HG03159 (cell line): ENCODE data around the gene OR9A2.

ENCODE experiments used
- ATAC-seq: cut with Tn5 transposase; IDR thresholded peaks from one replicate; pipeline ENCODE4 v1.9.1; 2021; ENCODE audit warnings: mild to moderate bottlenecking, moderate library complexity; ENCODE audit not compliant: unreplicated experiment

OR9A2 gene

DNA sequence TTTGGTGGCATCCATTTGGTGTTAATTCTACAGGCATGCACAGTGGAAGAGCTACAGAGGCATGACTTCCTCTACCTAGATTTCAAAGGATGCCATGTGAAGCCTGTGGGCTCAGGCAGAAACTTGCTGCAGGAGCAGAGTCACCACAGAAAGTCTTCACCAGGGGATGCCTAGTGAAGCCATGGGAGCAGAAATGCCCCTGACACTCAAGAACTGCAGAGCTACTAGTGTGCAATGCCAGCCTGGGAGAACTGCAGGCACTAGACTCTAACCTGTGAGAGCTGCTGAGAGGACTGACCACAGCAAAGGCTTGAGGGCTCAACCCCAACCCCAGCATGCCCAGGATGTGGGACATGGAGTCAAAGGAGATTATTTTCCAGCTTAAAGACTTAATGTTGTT is 3.9 kb downstream of the OR9A2 start:
- no peak for ATAC-seq

DNA sequence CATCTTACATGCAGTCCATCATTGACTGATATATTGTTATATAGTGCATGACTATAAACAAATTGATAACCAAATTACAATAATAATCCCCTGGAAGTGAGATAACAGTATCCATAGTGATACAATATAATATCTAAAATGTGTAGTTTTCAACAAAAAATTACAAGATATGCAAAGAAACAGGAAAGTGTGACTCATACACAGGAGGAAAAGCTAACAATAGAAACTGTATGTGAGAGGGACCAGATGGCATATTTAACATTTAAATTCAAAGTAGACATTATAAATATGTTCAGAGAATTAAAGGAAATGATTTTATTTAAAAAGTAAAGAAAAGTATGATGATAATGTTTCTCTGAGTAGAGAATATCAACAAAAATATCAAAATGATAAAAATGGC is 8.0 kb downstream of the OR9A2 start:
- ATAC-seq: no peak

DNA sequence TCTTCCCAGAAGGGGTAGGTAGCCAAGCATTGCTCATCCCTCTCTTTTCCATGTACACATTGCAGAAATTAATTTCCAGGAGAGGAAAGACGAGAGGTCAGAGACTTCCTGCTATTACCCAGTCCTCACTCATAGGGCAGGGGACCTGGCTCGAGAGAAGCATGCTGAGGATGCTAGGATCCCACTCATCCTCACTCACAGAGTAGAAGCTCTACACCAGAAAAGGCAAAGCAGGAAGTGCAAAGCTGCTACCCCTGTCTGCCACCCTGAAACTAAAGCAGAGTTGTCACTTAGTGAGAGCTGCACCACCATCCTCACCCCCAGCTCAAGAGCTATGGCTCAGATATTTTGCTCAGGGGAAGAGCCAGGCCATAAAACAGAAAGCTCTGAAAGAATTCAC is 9.9 kb downstream of the OR9A2 start:
- ATAC-seq: no peak

DNA sequence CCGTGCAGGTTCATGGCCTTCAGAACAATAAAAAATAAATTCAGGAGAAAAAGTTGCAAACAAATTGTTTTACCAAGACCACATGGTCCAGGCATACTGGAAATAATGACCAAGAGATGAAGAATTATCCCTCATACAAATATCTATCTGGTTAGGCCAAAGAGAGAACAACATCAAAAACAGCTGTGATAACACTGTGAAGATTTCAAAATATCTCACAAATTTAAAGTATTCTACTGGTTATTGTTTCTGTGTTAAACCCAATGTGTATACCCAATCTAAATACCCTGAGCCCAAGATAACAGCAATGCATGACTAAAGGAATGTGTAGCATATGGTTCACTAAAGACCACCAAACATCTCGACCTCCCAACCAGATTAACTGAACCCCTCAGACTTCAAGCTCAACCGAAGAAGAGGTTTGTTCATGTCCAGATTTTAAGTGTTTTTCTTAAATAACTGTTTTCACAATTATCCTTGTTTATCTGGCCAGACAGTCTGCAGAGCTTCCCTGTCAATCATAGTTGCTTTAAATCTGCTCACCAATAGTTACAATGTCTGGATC is 10.9 kb downstream of the OR9A2 start:
- no peak for ATAC-seq

DNA sequence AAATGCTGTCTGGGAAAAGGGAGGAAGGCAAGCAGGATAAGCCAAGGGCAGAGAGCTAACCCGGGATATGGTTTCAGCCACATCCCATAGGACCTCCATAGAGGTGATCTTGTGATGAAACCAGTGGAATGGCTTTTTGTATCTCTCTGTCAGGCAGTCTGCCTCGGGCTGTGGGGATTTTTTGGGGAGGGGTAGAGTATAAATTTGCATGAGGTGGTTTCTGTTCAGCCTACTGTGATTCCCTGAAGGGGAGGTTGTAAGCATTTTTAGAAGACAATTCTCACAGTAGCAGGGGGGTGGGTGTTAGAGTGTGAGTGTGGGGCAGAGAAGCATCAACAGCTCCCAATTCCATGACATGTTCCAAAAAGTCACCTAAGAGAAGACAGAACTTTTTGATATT is 11.8 kb downstream of the OR9A2 start:
- ATAC-seq: peak; percentile 94

DNA sequence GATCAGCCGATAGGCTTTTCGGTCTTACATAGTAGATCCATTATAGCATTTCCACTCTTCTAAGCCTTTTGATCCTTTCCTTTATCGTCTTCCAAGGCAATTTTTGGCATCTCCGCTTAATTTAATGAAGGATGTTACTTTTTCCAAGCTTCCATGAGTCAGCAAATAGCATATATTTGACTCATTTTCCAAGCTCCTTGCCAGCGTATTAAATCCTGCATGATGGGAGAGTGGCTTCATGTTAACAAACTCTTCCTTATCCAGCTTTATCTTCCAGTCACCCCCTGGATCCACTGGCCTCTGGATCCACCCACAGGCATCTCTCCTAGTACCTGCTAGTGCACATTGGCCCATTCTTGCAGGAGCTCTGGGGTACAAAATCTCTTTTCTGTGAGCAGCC is 13.0 kb downstream of the OR9A2 start:
- ATAC-seq: no peak

DNA sequence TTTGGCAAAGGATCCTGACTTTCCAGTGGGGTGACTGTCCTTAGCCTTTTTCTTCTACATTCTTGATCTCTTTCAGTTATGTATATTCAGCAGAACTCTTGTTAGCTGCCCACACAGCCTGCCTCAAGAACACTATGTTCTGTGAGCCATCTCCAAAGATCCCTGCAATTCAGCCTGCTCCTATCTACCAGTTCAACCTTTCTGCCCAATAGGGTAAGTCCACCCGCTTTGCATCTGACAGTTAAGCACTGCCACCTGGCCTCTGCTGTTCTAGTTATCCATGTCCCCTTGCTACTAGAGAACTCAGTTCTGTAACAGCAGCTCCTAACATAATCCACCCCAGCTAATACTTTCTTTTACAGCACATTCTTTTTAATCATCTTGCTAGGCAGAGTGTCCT is 13.5 kb downstream of the OR9A2 start:
- ATAC-seq: no peak

DNA sequence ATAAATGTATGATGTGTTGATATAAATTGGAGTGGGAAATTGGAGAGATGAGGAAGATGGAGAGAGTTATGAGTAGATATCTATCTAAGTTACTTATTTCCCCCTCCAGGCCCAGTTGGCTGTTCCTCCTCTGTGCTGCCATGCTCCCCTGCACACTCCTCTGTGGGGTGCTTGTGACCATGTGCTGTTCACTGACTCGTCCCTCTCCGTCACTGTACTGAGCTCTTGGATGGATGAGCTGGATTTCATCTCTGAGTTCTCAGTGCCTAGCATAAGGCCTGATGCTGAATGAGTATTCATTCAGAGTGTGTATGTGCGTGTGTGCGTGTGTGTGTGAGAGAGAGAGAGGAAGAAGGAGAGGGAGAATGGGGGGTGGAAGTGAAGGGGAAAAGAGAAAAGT is 14.5 kb downstream of the OR9A2 start:
- no peak for ATAC-seq

DNA sequence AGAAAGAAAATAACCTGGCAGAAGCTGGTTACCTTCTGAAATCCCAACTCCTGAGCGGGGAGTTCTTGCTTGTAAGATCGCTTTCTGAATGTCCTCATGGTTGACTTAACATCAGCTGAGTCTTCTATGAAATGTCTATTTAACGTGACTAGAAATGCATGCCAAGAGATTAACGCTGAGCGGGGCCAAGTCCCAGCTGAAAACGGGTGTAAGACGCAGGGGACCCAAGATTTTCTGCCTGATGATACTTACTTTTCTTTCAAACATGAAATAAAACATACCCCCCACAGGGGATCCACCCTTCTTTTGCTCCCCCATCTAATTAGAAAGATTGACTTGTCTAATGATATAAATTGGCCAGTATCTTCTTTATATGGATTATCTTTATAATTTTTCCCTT is 14.9 kb downstream of the OR9A2 start:
- ATAC-seq: no peak

DNA sequence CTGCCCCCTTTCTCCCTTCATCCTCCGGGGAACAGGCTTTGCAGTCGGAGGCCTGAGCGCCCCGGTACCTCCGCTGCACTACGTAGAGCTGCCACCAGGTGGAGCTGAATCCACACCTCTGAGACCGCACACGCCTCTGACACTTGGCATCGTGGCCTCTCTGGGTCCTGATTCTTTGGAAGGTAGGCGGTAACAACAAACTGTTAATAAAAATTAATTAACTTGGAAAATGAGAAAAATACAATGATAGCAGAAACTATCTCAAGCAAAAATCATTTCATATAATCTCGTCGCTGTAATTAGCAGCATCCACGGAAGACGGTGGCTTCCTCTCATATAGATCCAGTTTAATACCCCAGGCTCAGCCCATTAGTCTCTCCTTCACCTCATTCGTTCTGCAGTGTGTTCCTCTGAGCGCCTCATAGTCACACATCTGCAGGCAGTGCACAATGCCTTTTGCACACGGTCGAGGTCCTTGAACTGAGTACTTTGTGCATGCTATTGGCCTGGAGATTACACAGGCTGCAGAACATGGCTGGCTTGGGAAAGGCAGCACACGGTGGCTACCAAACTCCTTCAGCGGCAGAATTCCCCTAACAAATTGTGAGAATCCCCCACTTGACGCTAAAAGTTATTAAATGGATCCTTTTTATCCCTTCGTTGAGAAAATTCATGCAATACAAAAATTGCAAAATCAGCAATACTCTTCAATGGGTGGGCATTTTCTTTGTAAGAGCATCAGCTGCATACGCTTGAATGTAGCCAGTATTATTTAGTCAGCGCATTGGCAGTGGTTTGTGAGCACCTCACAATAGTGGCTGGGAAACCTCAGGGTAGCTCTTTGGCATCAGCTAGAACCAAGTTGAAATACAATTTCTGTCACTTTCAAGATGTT is 18.7 kb downstream of the OR9A2 start:
- ATAC-seq: peak; percentile 80

DNA sequence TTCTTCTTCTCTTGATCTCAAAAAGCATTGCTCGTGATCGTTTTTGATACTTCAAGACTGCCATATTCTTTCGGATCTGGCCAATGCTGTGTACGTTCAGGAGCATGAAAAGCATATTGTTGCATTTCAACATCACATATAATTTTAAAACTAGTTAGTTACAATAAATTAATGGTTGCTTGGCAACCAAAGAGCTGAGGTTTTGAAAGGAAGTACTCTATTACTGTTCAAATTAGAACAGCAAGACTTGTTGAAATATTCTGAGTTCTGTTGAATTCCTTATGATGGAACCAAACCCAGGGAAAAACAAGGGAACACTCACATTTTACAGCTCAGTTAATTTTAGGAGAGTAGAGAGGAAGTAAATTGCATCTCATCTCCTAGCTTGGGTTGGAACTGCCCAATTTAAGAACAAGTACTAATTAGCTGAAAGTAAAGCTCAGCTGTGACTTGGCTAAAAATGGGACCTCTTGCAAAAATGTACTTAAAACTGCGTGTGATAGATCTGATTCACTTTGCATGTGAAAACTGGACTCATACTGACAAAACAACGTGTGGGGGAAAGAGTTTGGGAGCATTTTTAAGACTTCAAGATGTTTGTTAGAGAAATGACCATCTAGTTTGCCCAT is 21.2 kb downstream of the OR9A2 start:
- ATAC-seq: no peak

DNA sequence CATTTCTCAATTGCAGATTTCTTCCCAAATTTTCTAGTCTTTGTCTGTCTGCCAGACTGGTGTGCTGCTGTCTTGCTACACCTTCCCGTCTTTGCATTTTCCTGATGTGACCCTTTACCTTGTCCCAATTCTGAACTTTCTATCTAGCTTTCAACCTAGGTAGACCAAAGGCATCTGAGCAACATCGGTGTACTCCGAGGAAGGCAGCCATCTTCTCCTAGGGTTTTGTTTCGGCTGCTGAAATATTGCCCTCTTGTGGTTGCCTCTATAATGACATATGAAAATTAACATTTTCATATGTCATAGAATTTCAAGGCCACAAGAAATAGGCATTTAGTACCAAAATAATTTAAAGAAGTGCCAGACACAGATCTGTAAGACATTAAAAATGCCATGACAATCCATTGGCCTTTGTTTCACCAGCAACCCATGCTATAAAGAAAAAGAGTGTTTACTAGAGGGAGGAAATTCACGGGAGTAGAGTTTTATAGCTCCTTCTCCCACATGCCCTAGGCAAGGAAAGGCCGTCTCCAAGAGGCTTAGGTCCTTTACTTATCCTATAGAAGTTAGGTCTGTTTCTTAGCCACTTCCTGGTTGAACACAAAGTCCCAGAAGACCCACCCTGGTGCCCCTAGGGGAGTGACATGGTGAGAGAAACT is 23.4 kb downstream of the OR9A2 start:
- ATAC-seq: peak; percentile 71

DNA sequence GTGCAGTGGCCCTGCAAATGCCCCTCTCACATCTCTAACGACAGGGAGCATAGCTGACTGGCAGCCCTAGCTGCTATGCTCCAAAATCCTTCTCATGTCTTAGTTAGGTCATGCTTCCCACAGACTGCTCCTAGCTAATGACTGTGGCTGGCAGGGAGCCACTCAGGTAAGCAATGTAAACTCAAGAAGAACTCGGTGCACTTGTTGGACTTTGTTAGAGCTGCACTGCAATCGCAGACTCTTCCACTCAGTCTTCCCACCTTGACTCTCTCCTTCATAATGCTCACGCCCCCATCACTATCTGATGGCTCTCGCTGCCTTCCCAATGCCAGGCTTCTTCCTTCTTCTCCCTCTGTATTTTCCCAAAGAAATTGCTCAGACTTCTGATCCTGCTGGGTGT is 24.0 kb downstream of the OR9A2 start:
- ATAC-seq: no peak

DNA sequence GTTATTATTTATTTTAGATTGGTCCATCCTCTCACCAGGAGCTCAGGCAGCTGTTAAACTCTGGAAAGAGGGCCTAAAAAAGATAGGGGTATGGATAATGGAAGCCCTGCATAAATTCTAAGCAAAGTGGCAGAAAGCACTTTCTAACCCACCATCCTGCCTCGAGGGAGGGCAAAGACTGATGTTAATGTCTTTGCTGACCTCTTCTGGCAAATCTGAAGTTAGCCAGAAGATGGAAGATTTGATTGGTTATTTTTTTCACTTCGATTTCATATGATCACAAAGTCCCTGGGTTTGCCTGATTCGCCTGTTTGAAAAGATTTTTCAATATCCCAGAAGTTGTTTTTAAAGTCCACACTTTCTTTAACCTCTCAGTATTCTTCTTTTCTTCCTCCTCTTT is 24.8 kb downstream of the OR9A2 start:
- no peak for ATAC-seq

DNA sequence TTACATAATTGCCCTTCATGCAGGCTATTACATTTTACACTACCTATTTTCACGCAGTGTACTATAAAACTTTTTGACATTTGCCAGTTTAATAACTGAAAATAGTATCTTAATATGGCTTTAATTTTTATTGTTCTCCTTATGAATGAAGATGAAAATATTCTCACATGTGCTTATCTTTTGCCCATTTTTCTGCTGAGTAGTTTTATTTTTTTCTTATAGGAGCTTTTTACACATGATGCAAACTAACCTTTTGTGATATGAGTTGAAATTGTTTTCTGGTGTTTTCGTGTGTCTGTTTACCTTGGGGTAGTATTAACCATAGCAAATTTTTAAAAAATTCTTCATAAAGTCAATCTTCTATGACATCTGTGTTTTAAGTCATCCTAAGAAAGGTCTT is 26.3 kb downstream of the OR9A2 start:
- ATAC-seq: no peak

DNA sequence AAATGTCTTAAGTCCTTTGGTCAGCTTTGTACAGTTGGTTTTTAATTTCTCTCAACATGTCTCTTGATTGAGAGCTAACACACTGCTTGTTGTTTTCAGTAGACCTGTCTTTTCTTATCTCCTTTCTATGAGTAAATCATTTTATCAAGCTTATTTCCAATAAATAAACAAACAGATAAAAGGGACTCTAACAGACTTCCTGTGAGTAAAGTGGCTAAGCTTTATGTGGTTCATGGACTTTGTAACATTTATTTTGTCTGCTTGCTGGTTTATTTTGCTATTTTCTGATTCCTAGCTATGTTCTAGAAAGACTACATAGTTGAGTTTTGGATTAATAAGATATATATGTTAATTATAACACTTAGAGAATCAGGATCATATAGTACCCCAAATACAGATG is 27.1 kb downstream of the OR9A2 start:
- no peak for ATAC-seq

DNA sequence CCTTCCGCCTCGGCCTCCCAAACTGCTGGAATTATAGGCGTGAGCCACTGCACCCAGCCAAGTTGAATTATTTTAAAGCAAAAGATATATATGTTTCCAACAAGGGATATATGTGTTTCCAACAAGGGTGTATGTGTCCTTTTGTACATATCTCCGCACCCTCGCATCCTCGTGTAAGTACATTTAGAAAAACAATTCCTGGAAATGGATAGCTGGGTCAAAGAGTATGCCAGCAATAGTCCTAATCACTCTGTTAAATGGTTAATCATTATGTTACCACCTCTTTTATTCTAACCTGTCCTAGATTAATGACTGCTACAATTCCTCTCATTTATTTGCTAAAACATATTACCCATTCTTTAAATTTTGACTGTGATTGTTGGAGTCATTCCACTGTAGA is 28.0 kb downstream of the OR9A2 start:
- no peak for ATAC-seq

DNA sequence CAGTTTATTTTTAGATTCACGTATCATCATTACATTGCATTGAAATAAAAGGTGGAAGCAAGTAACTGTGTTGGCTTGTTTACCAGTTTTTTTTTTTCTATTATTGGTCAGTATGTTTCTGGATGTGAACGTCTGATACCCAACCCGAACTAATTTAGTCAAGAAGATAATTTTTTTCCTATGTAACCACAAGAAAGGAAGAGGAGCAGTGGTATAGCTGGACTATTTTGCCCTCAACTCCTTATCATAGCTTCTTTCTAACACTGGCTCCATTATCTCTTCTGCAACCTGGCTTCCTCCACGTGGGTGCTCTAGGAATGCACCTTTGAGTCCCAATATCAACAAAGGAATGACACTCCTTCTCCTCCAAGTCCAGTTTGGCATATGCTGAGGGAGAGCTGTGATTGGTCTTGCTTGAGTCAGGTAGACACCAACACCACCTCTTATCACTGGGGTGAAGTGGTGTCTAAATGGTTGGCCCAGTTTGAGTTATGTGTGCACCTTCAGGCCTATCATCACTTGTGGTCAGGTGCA is 29.4 kb downstream of the OR9A2 start:
- ATAC-seq: no peak

DNA sequence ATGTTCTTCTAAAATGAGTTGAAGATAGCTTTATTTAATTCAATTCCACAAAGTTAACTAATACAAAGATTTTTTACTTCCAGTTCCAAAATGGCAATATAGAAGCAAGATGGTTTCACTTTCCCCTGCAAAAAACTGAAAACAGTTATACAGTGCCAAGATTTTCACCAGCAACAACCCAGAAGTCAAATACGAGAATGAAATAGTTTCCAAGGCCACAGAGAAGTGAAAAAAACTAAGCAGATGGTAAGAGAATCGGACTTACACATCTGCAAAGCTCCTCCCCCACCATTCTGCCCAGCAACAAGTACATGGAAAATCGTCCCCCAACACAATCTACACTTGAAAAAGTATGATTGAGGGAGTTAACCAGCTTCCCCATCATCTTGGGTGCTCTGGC is 34.5 kb downstream of the OR9A2 start:
- no peak for ATAC-seq

DNA sequence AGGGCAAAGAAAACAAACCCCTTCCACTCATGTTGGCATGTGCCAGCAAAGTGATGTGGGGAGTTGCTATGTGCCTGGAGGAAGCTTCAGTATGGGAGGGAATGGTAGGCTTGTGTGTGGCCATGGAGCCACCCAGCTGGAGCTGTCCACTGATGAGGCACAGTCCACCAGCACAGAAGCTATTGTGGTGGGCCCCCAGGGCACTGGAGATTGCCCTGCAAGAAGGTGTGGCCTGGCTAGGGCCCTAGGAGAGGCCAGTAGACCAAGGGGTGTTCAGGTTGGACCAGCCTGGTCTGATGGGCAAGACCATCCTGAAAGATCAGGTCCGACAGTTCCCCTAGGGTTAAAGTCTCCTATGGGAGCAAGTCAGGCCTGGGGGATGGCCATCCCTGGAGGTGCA is 42.6 kb downstream of the OR9A2 start:
- ATAC-seq: no peak

DNA sequence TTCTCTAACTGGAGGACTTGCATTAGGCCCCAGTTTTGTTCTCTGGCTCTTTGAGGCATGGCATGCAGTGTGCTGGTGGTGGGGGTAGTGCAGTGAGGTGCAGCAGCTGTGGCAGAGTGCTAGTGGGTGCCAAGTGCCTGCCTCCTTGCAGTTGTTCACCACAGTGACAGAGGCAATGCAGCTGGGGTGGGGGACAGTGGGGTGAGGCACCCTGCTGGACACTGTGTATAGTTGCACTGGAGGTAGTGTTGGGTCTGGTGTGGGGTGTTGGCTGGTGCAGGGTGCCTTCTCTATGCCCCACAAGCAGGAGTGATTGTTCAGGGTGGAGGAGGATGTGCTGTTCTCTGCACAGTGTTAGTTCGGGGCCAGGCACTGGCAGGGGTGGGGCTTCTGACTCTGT is 43.1 kb downstream of the OR9A2 start:
- ATAC-seq: no peak
